Measurements from ENCODE around the gene SLC9C2. TPM values are rescaled to one million over a fixed set of nuclear protein-coding genes. Genes with fewer than 3 reads are reported as not detected.

Gene SLC9C2
- total RNA-seq, 1 experiment from 2014 or later = not detected

GRCh38 chr1:173551699-173552098 is 51.2 kb downstream of the SLC9C2 start:
- no peak overlapping the region for H3K23ac ChIP-seq (ENCODE audit: insufficient read length, low read depth, low read length)
- no peak overlapping the region for H2BK5ac ChIP-seq (ENCODE audit: insufficient read length, low read length)
- no peak for TF ChIP-seq CTCF (conservative IDR thresholded peaks at IDR 0.05)
- H3K79me2 ChIP-seq (ENCODE audit: insufficient read depth, low read length) = no peaks in the 10 kb centered on the region
- H2AFZ ChIP-seq (ENCODE audit: low read length) = no peak overlapping the region
- Mint-ChIP-seq H3K4me3 (no peak overlapping the region), H3K4me1 (peaks cover 3 to 6% of the 10 kb centered on the region in 2 experiments; a peak in 2 of 4 replicates), H3K9me3 (no peaks in the 10 kb centered on the region), H3K36me3 (ENCODE audit: insufficient read depth in 1 of 3, low read depth in 3 of 3) (no peaks in the 10 kb centered on the region), H3K27ac (no peak overlapping the region), H3K27me3 (ENCODE audit: low read depth) (no peaks in the 10 kb centered on the region)
- no peak overlapping the region for H3K14ac ChIP-seq (ENCODE audit: insufficient read depth, low read length)
- no peak overlapping the region for H2AK5ac ChIP-seq (ENCODE audit: insufficient read length, low read length)
- no peaks in the 10 kb centered on the region for H3K79me1 ChIP-seq (ENCODE audit: insufficient read depth, low read depth, low read length, poor library complexity, severe bottlenecking)
- H3K9ac ChIP-seq (ENCODE audit: extremely low read depth, insufficient read length, low read length) = no peak overlapping the region
- H2BK20ac ChIP-seq (ENCODE audit: low read depth, low read length, poor library complexity, severe bottlenecking) = no peak overlapping the region
- H3K27ac ChIP-seq (ENCODE audit: insufficient read length, low read depth, low read length) = no peak overlapping the region
- H3K4me2 ChIP-seq (ENCODE audit: insufficient read depth, insufficient read length, low read length) = no peak overlapping the region
- H3K23me2 ChIP-seq (ENCODE audit: insufficient read length, low read depth, low read length, poor library complexity, severe bottlenecking) = no peaks in the 10 kb centered on the region
- WGBS (ENCODE audit: extremely low coverage, insufficient read length, low lambda C conversion rate) = no CpG with 5 or more reads among the region's 3 CpGs
- H3K9me3 ChIP-seq (ENCODE audit: control insufficient read depth, low read depth, low read length) = no peaks in the 10 kb centered on the region
- H4K5ac ChIP-seq (ENCODE audit: insufficient read length, low read depth, low read length) = no peak overlapping the region
- H3K18ac ChIP-seq (ENCODE audit: insufficient read length, low read depth, low read length) = no peak overlapping the region
- H4K91ac ChIP-seq (ENCODE audit: insufficient read length, low read depth, low read length) = no peak overlapping the region
- no peaks in the 10 kb centered on the region for H4K20me1 ChIP-seq (ENCODE audit: control insufficient read depth, insufficient read depth, insufficient read length)
- no peak overlapping the region for H3K4ac ChIP-seq (ENCODE audit: low read depth, low read length)
- H2BK12ac ChIP-seq (ENCODE audit: insufficient read length, low read depth, low read length) = no peak overlapping the region
- no peaks in the 10 kb centered on the region for H3K27me3 ChIP-seq (ENCODE audit: insufficient read depth, low read length)
- no peaks in the 10 kb centered on the region for H3K4me1 ChIP-seq (ENCODE audit: insufficient read depth, low read length)
- H3K56ac ChIP-seq (ENCODE audit: insufficient read length, low read depth, low read length) = no peak overlapping the region
- H2BK120ac ChIP-seq (ENCODE audit: low read depth, low read length, poor library complexity, severe bottlenecking) = no peak overlapping the region
- DNase-seq = no peak
- H3T11ph ChIP-seq (ENCODE audit: low read length) = no peak overlapping the region
- no peak overlapping the region for H2BK15ac ChIP-seq (ENCODE audit: low read depth, low read length)
- no peak overlapping the region for H4K8ac ChIP-seq (replicated peaks; ENCODE audit: insufficient read length, low read depth, low read length)
